Pancreas (tissue), 10 donors: Measurements from ENCODE around the gene HECTD4. TPM values are rescaled to one million over a fixed set of nuclear protein-coding genes. Genes with fewer than 3 reads are reported as not detected.

Source experiments
- ATAC-seq, 4 donors: fragments of 200-7000 bp; cut with Tn5 transposase; one replicate each; pipeline versions ENCODE4 v1.8.0 to v1.9.1; 2020; ENCODE audit warnings: mild to moderate bottlenecking in 4 of 4, moderate library complexity in 4 of 4
- DNase-seq, 6 donors: peaks; one replicate each; pipeline ENCODE4 v3.0.0-alpha.2; 2020
- FAIRE-seq: peaks from 2 replicates; lab custom pipeline; 2012; peaks lifted over from hg19 to GRCh38; lab: Jason Lieb, UNC
- H3K27ac ChIP-seq, 4 donors: fragments of 200-600 bp; sonication (generic); 1 replicate in 3 of 4; 2 replicates in 1 of 4; pipeline versions ENCODE4 v1.5.0 to v1.8.0; 2020
- H3K27me3 ChIP-seq, 4 donors: fragments of 200-600 bp; one replicate each; pipeline ENCODE4 v1.8.0; 2021
- H3K36me3 ChIP-seq, 3 donors: fragments of 200-600 bp; sonication (generic) in 1 of 3; one replicate each; pipeline versions ENCODE4 v1.5.0 to v1.8.0; 2020 to 2021
- H3K4me1 ChIP-seq, 3 donors: fragments of 200-600 bp; one replicate each; pipeline ENCODE4 v1.8.0; 2021
- H3K4me3 ChIP-seq, 4 donors: fragments of 200-600 bp; sonication (generic) in 2 of 4; one replicate each; pipeline versions ENCODE4 v1.5.0 to v1.8.0; 2020 to 2021
- H3K9me3 ChIP-seq, 4 donors: fragments of 200-600 bp; one replicate each; pipeline ENCODE4 v1.8.0; 2021
- WGBS, 2 donors: extraction: QIAGEN DNeasy Blood & Tissue Kit; methylation state at CpG; one replicate each; pipeline ENCODE4 v1.1.7; 2013; 5-methylcytosine and 5-hydroxymethylcytosine counted together
- intact Hi-C, 3 donors: fragments of 100-400 bp; cut with DNase I; formaldehyde crosslinking; loops; one replicate each; pipeline versions ENCODE4 v1.11.1 to v1.14.2; 2022
- polyA plus RNA-seq, 2 donors: library from polyadenylated mRNA; stranded (reverse); fragments of 200-250 nt; gene quantifications; one replicate each; pipeline ENCODE4 v1.2.3, GENCODE V29; 2013
- total RNA-seq, 6 donors: library from RNA; stranded (reverse); fragmentation: NEBNext Ultra II Directional in 4 of 6; extraction: Animal tissue kit (Norgen Biotek cat#: 25700) in 4 of 6; gene quantifications; one replicate each; pipeline versions ENCODE4 v1.2.1 to v1.2.4, GENCODE V29; 2021 to 2023
- TF ChIP-seq, protein P1 (sequence below), 4 donors: fragments of 200-600 bp; sonication (generic) in 3 of 4; IDR thresholded peaks; one replicate each; pipeline versions ENCODE4 v1.5.0 to v1.8.0; 2021; ENCODE audit warnings: antibody characterized with exemption in 4 of 4
- donor health status: healthy with polysubstance abuse.
- donor health status: DM: no; HTN: no; CAD: no; lungs with moderate emphysema.
- donor health status: DM: no; HTN: no; CAD: no.
- donor health status: control.
- donor health status: control.
- donor health status: Bipolar disorder and iron deficiency.
- donor health status: DM: yes; HTN: yes; CAD: no.
- donor health status: DM: no; HTN: no; CAD: no.
- donor health status: DM: no; HTN: no; CAD: no.
- donor health status: DM: yes; HTN: yes; CAD: no.

Gene HECTD4
- total and polyA plus RNA-seq, 8 donors = 17.9 to 38.4 (median 26.4) TPM

DNA sequence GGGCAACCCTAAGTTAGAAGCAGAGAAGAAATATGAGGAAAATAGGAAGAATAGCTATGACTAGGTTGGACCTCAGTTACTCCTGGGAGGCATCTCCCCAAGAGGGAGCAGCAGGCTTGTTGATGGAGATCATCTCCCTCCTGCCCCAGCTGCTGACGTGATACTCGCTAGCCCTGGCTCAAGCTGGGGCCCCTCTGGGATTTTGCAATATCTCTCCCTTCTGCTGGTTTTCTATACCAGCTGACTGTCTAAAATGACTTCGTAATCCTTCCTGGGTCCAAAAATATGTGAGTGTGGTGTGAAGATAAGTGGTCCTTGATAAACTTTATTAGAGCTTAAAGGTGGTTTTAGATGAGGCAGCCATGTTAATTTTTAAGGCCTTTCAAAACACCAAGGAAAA lies 4.5 kb upstream of the HECTD4 start:
- Histone ChIP-seq H3K27ac (no peak overlapping the region), H3K4me1 (no peaks in the 10 kb centered on the region), H3K36me3 (no peaks in the 10 kb centered on the region), H3K4me3 (no peak overlapping the region), H3K27me3 (no peaks in the 10 kb centered on the region), H3K9me3 (no peaks in the 10 kb centered on the region)
- intact Hi-C loops = loop anchor here in 1 of 3 donors (10.0 kb wide), 1 partner anchor 192 kb away; no protein-coding TSS in a partner anchor
- DNase-seq (no peak), ATAC-seq (no peak), FAIRE-seq (no peak)
- WGBS, 2 donors = 67 to 72% methylated on average over 3 of the region's 3 CpGs
- TF ChIP-seq, protein P1, sequence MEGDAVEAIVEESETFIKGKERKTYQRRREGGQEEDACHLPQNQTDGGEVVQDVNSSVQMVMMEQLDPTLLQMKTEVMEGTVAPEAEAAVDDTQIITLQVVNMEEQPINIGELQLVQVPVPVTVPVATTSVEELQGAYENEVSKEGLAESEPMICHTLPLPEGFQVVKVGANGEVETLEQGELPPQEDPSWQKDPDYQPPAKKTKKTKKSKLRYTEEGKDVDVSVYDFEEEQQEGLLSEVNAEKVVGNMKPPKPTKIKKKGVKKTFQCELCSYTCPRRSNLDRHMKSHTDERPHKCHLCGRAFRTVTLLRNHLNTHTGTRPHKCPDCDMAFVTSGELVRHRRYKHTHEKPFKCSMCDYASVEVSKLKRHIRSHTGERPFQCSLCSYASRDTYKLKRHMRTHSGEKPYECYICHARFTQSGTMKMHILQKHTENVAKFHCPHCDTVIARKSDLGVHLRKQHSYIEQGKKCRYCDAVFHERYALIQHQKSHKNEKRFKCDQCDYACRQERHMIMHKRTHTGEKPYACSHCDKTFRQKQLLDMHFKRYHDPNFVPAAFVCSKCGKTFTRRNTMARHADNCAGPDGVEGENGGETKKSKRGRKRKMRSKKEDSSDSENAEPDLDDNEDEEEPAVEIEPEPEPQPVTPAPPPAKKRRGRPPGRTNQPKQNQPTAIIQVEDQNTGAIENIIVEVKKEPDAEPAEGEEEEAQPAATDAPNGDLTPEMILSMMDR (IDR thresholded peaks at IDR 0.05) = no peak

GRCh38 chr12:112382866-112383265 lies 635 bp upstream of the HECTD4 start:
- ATAC-seq = no peak
- 87 to 88% methylated on average over 11 of the region's 11 CpGs for WGBS, 2 donors
- intact Hi-C loops = loop anchor here in 1 of 3 donors (10.0 kb wide), 1 partner anchor 188 kb away; no protein-coding TSS in a partner anchor

GRCh38 chr12:112381406-112381882 lies 787 bp downstream of the HECTD4 start:
- no peaks in the 10 kb centered on the region for H3K4me1 ChIP-seq
- H3K27me3 ChIP-seq = no peaks in the 10 kb centered on the region
- no peaks in the 10 kb centered on the region for H3K36me3 ChIP-seq
- H3K9me3 ChIP-seq = no peaks in the 10 kb centered on the region
- DNase-seq (peak in 4 of 6 donors; percentile 10 to 75 (median 30)), ATAC-seq (peak; percentile 55 to 66 (median 58)), FAIRE-seq (no peak)
- H3K27ac ChIP-seq = peak overlapping the region; percentile 71 to 86 (median 79)
- intact Hi-C loops = loop anchor here in 1 of 3 donors (10.0 kb wide), 1 partner anchor 187 kb away; no protein-coding TSS in a partner anchor
- 0% methylated on average over 18 to 33 of the region's 33 CpGs for WGBS, 2 donors
- H3K4me3 ChIP-seq = peak overlapping the region; percentile 89 to 99 (median 96)
- TF ChIP-seq, protein P1 (IDR thresholded peaks at IDR 0.05) = no peak

More at GRCh38 chr12:112382866-112383265, 635 bp upstream of the HECTD4 start:
- no peak for FAIRE-seq
- no peak for DNase-seq
- peak overlapping the region in 3 of 4 donors; percentile 71 to 86 (median 83) for H3K27ac ChIP-seq
- no peaks in the 10 kb centered on the region for H3K9me3 ChIP-seq
- no peaks in the 10 kb centered on the region for H3K27me3 ChIP-seq
- H3K4me3 ChIP-seq = peak overlapping the region in 3 of 4 donors; percentile 95 to 99 (median 98)
- TF ChIP-seq, protein P1 (IDR thresholded peaks at IDR 0.05) = no peak
- no peaks in the 10 kb centered on the region for H3K4me1 ChIP-seq
- no peaks in the 10 kb centered on the region for H3K36me3 ChIP-seq

DNA sequence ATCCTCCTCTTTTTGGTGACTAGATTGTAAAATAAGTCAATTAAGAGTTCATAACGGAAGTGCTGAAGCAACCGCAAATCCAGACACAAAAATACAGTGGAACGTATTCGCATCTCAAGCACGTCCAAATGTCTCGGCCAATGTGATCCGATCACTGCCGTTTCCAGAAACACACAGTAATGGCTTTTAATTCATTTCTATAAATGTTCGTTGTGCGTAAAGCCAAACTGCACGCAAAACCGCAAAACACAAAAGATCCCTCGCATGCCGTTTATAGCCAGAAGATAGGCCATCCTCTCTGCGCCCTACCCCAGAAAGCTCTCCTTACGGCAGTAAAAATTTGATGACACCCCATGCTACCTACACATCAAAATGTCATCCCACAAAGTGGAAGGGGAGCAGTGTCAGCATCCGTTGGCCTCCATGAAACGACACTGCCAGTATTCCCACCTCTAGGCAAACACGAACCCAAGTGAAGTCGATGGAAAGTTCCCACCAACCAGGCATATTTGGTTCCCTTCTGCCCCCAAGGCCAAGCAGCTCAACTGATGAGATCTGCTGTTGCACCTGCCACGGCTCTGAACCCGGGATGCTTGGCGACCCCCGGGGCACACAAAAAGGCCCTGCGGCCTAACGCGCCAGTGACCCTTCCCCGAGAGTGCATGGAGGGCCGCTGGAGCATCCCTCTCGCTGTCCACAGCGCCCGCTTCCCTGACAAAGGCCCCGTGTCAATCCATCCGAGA lies 1.4 kb downstream of the HECTD4 start:
- Histone ChIP-seq H3K27me3 (no peaks in the 10 kb centered on the region), H3K4me1 (no peaks in the 10 kb centered on the region), H3K9me3 (no peaks in the 10 kb centered on the region), H3K27ac (no peak overlapping the region), H3K36me3 (no peaks in the 10 kb centered on the region), H3K4me3 (peak overlapping the region; percentile 89 to 99 (median 96))
- DNase-seq = peak in 1 of 6 donors; percentile 61
- TF ChIP-seq, protein P1 (IDR thresholded peaks at IDR 0.05) = no peak
- 46 to 48% methylated on average over 34 of the region's 34 CpGs for WGBS, 2 donors
- intact Hi-C loops = loop anchor here in 1 of 3 donors (10.0 kb wide), 1 partner anchor 186 kb away; no protein-coding TSS in a partner anchor
- no peak for FAIRE-seq
- peak in 1 of 4 donors; percentile 7 for ATAC-seq
